T-helper 1 cell treated with Interleukin-12 subunit alpha and Interleukin-12 subunit beta and Interleukin-4 antibody, amounts not matched to agents 30 ng/mL and 1 ng/mL, for 36 hours (primary cell): ENCODE results near the gene E2F4. TPM values are rescaled to one million over a fixed set of nuclear protein-coding genes. Genes with fewer than 3 reads are reported as not detected.

ENCODE experiments used
- intact Hi-C: fragments of 100-400 bp; cut with micrococcal nuclease; formaldehyde crosslinking; loops from one replicate; pipeline ENCODE4 v1.15.1; 2024
- total RNA-seq: library from RNA; stranded (reverse); gene quantifications from 2 replicates; pipeline ENCODE4 v1.2.3, GENCODE V29; 2022

Gene E2F4
- total RNA-seq, 1 donor from 2014 or later = 137 TPM

- intact Hi-C loops = loop anchor here (1.0 kb wide), 1 partner anchor 12 kb away; no protein-coding TSS in a partner anchor
Measured at GRCh38 chr16:67206129-67206837, 14.3 kb downstream of the E2F4 start.

GRCh38 chr16:67206838-67207248, 14.9 kb downstream of the E2F4 start:
- intact Hi-C loops = loop anchor here (1.0 kb wide), 1 partner anchor 11 kb away; no protein-coding TSS in a partner anchor

GRCh38 chr16:67207249-67208091, 15.5 kb downstream of the E2F4 start:
- intact Hi-C loops = no loop called here

GRCh38 chr16:67208154-67208896, 16.4 kb downstream of the E2F4 start:
- intact Hi-C loops = no loop called here

- intact Hi-C loops = no loop called here
Measured at GRCh38 chr16:67209565-67209964, 17.6 kb downstream of the E2F4 start.

GRCh38 chr16:67210069-67210937, 18.3 kb downstream of the E2F4 start:
- intact Hi-C loops = no loop called here

GRCh38 chr16:67211674-67212073, 19.7 kb downstream of the E2F4 start:
- intact Hi-C loops = no loop called here

GRCh38 chr16:67212766-67213165, 20.8 kb downstream of the E2F4 start:
- intact Hi-C loops = no loop called here

GRCh38 chr16:67213197-67214019, 21.5 kb downstream of the E2F4 start:
- intact Hi-C loops = no loop called here

GRCh38 chr16:67215706-67216105, 23.8 kb downstream of the E2F4 start:
- intact Hi-C loops = no loop called here

GRCh38 chr16:67216612-67217490, 24.9 kb downstream of the E2F4 start:
- intact Hi-C loops = no loop called here

- intact Hi-C loops = no loop called here
Measured at GRCh38 chr16:67223992-67224391, 32.0 kb downstream of the E2F4 start.

GRCh38 chr16:67226295-67226803, 34.4 kb downstream of the E2F4 start:
- intact Hi-C loops = loop anchor here (1.0 to 5.0 kb wide), 7 partner anchors 18 to 1616 kb away; partner anchors contain the start of genes GFOD2, MATCAP1, PHAF1 and PLEKHG4

- intact Hi-C loops = loop anchor here (1.0 to 5.0 kb wide), 13 partner anchors 9 to 1615 kb away; partner anchors contain the start of genes ACD, E2F4, FBXL8 and FHOD1
Measured at GRCh38 chr16:67226804-67227566, 35.0 kb downstream of the E2F4 start, which contains the start of gene TMEM208. Gene TMEM208 (plus strand): TSS chr16:67227130. CDS start chr16:67227219, 89 bp downstream.

- intact Hi-C loops = loop anchor here (1.0 to 5.0 kb wide), 10 partner anchors 9 to 1615 kb away; partner anchors contain the start of genes ACD, E2F4, FBXL8 and FHOD1
Measured at GRCh38 chr16:67227567-67227921, 35.6 kb downstream of the E2F4 start.

GRCh38 chr16:67228034-67228785, 36.3 kb downstream of the E2F4 start:
- intact Hi-C loops = loop anchor here (5.0 kb wide), 2 partner anchors 614 to 1614 kb away; partner anchors contain the start of genes TANGO6 and THAP11
